Loucy (cell line): ENCODE measurements around the gene STK11IP.

Source experiments
- H2AFZ ChIP-seq: fragments of 200-600 bp; sonication (generic); 2 replicates; pipeline ENCODE4 v1.6.0; 2016; ENCODE audit warnings: antibody characterized with exemption, mild to moderate bottlenecking, low read length, moderate library complexity
- H3F3A ChIP-seq: fragments of 200-600 bp; 2 replicates; pipeline ENCODE4 v1.6.0; 2016; ENCODE audit warnings: antibody characterized with exemption, low read depth, mild to moderate bottlenecking
- H3K27me3 ChIP-seq: fragments of 200-600 bp; sonication (generic); 2 replicates; pipeline ENCODE4 v1.6.1; 2014; ENCODE audit warnings: low read length, mild to moderate bottlenecking; ENCODE audit not compliant: insufficient read depth, poor library complexity, severe bottlenecking
- H3K36me3 ChIP-seq: fragments of 200-600 bp; sonication (generic); 2 replicates; pipeline ENCODE4 v1.6.1; 2016; ENCODE audit warnings: low read length; ENCODE audit not compliant: insufficient read depth
- H3K4me1 ChIP-seq: fragments of 200-600 bp; sonication (generic); 2 replicates; pipeline ENCODE4 v1.5.1; 2014; ENCODE audit warnings: low read length, mild to moderate bottlenecking; ENCODE audit not compliant: insufficient read depth, poor library complexity, severe bottlenecking
- H3K4me2 ChIP-seq: fragments of 200-600 bp; sonication (generic); 2 replicates; pipeline ENCODE4 v1.6.0; 2014; ENCODE audit warnings: antibody characterized with exemption, low read length, low read depth, mild to moderate bottlenecking; ENCODE audit not compliant: poor library complexity, severe bottlenecking
- H3K4me3 ChIP-seq: fragments of 200-600 bp; sonication (generic); 2 replicates; pipeline ENCODE4 v1.5.1; 2014; ENCODE audit warnings: low read length, mild to moderate bottlenecking, mixed read lengths; ENCODE audit not compliant: poor library complexity, severe bottlenecking
- H3K79me2 ChIP-seq: fragments of 200-600 bp; sonication (generic); 2 replicates; pipeline ENCODE4 v1.6.1; 2014; ENCODE audit warnings: low read length; ENCODE audit not compliant: insufficient read depth
- H3K9ac ChIP-seq: fragments of 200-600 bp; sonication (generic); 2 replicates; pipeline ENCODE4 v1.6.0; 2014; ENCODE audit warnings: mild to moderate bottlenecking, low read depth, low read length, moderate library complexity; ENCODE audit not compliant: poor library complexity, severe bottlenecking
- H3K9me2 ChIP-seq: fragments of 200-600 bp; sonication (generic); replicated peaks from 2 replicates; pipeline ENCODE4 v1.6.1; 2016; ENCODE audit warnings: low read depth, low read length, mixed read lengths
- H3K9me3 ChIP-seq: fragments of 200-600 bp; sonication (generic); 2 replicates; pipeline ENCODE4 v1.6.1; 2014; ENCODE audit warnings: mild to moderate bottlenecking, antibody characterized with exemption, low read length, low read depth; ENCODE audit not compliant: insufficient read depth
- H4K20me1 ChIP-seq: fragments of 200-600 bp; sonication (generic); 2 replicates; pipeline ENCODE4 v1.6.0; 2014; ENCODE audit warnings: antibody characterized with exemption, low read length, mild to moderate bottlenecking; ENCODE audit not compliant: insufficient read depth, poor library complexity, severe bottlenecking
- CTCF ChIP-seq: fragments of 200-600 bp; sonication (generic); conservative IDR thresholded peaks from 2 replicates; pipeline ENCODE4 v1.5.1; 2014; ENCODE audit warnings: mild to moderate bottlenecking, antibody characterized with exemption, low read length
- EZH2phosphoT487 ChIP-seq: fragments of 200-600 bp; IDR thresholded peaks from 2 replicates; pipeline ENCODE4 v1.6.1; 2018; ENCODE audit warnings: antibody characterized with exemption, mild to moderate bottlenecking, moderate library complexity, borderline replicate concordance

STK11IP gene

GRCh38 chr2:219656526-219656925 lies 58.9 kb downstream of the STK11IP start:
- no peaks in the 10 kb centered on the region for H3K79me2 ChIP-seq
- H3K4me2 ChIP-seq = no peak overlapping the region
- H4K20me1 ChIP-seq = no peaks in the 10 kb centered on the region
- H3K9me2 ChIP-seq = no peaks in the 10 kb centered on the region
- no peak for TF ChIP-seq EZH2phosphoT487
- TF ChIP-seq CTCF = no peak
- no peaks in the 10 kb centered on the region for H3K9me3 ChIP-seq
- no peaks in the 10 kb centered on the region for H3K36me3 ChIP-seq
- H3K9ac ChIP-seq = no peak overlapping the region
- H3F3A ChIP-seq = no peaks in the 10 kb centered on the region
- no peak overlapping the region for H3K4me3 ChIP-seq
- H2AFZ ChIP-seq = no peak overlapping the region
- no peaks in the 10 kb centered on the region for H3K4me1 ChIP-seq
- H3K27me3 ChIP-seq = no peaks in the 10 kb centered on the region

GRCh38 chr2:219658196-219658846 lies 60.7 kb downstream of the STK11IP start:
- no peaks in the 10 kb centered on the region for H3K9me2 ChIP-seq
- H3K9ac ChIP-seq = no peak overlapping the region
- H3K4me2 ChIP-seq = no peak overlapping the region
- H3F3A ChIP-seq = no peaks in the 10 kb centered on the region
- no peak overlapping the region for H2AFZ ChIP-seq
- H3K9me3 ChIP-seq = no peaks in the 10 kb centered on the region
- H4K20me1 ChIP-seq = no peaks in the 10 kb centered on the region
- H3K79me2 ChIP-seq = no peaks in the 10 kb centered on the region
- H3K27me3 ChIP-seq = no peaks in the 10 kb centered on the region
- no peak for TF ChIP-seq CTCF
- no peak for TF ChIP-seq EZH2phosphoT487
- H3K4me1 ChIP-seq = no peaks in the 10 kb centered on the region
- H3K36me3 ChIP-seq = no peaks in the 10 kb centered on the region
- no peak overlapping the region for H3K4me3 ChIP-seq

- H4K20me1 ChIP-seq = no peaks in the 10 kb centered on the region
- H3F3A ChIP-seq = no peaks in the 10 kb centered on the region
- TF ChIP-seq CTCF (no peak), EZH2phosphoT487 (no peak)
- no peaks in the 10 kb centered on the region for H3K79me2 ChIP-seq
- no peak overlapping the region for H3K9ac ChIP-seq
- H3K9me2 ChIP-seq = no peaks in the 10 kb centered on the region
- no peak overlapping the region for H2AFZ ChIP-seq
- no peaks in the 10 kb centered on the region for H3K4me1 ChIP-seq
- no peak overlapping the region for H3K4me2 ChIP-seq
- no peaks in the 10 kb centered on the region for H3K27me3 ChIP-seq
- no peaks in the 10 kb centered on the region for H3K36me3 ChIP-seq
- H3K9me3 ChIP-seq = no peaks in the 10 kb centered on the region
- H3K4me3 ChIP-seq = no peak overlapping the region
Observed at GRCh38 chr2:219658874-219659273, 61.2 kb downstream of the STK11IP start.
